HG03575 (cell line): ENCODE results near the gene LRRTM4.

Experiments
- ATAC-seq: cut with Tn5 transposase; IDR thresholded peaks from one replicate; pipeline ENCODE4 v1.9.1; 2021; ENCODE audit not compliant: unreplicated experiment, insufficient number of reproducible peaks, low FRiP score; ENCODE audit errors: extremely low read depth

The LRRTM4 gene

GRCh38 chr2:77021161-77021560, 501.0 kb downstream of the LRRTM4 start:
- no peak for ATAC-seq

- ATAC-seq: no peak
These were observed 504.0 kb downstream of the LRRTM4 start for GRCh38 chr2:77018219-77018618.

- ATAC-seq: no peak
These were observed 504.8 kb downstream of the LRRTM4 start for GRCh38 chr2:77017355-77017745.

- ATAC-seq: no peak
These were observed 505.5 kb downstream of the LRRTM4 start for GRCh38 chr2:77016443-77017354.

GRCh38 chr2:77013953-77014352, 508.2 kb downstream of the LRRTM4 start:
- no peak for ATAC-seq

GRCh38 chr2:77013457-77013856, 508.7 kb downstream of the LRRTM4 start:
- no peak for ATAC-seq

GRCh38 chr2:77009307-77009706, 512.9 kb downstream of the LRRTM4 start:
- ATAC-seq: no peak

- no peak for ATAC-seq
These were observed 513.3 kb downstream of the LRRTM4 start for GRCh38 chr2:77008853-77009252.

GRCh38 chr2:77007686-77008085, 514.5 kb downstream of the LRRTM4 start:
- ATAC-seq: no peak

GRCh38 chr2:77005522-77005921, 516.7 kb downstream of the LRRTM4 start:
- no peak for ATAC-seq

- ATAC-seq: no peak
These were observed 520.3 kb downstream of the LRRTM4 start for GRCh38 chr2:77001895-77002294.

- ATAC-seq: no peak
These were observed 523.5 kb downstream of the LRRTM4 start for GRCh38 chr2:76998704-76999103.

- ATAC-seq: no peak
These were observed 524.0 kb downstream of the LRRTM4 start for GRCh38 chr2:76998152-76998551.

GRCh38 chr2:76997296-76997695, 524.9 kb downstream of the LRRTM4 start:
- no peak for ATAC-seq

- no peak for ATAC-seq
These were observed 536.6 kb downstream of the LRRTM4 start for GRCh38 chr2:76985387-76986136.

GRCh38 chr2:76984359-76984758, 537.8 kb downstream of the LRRTM4 start:
- ATAC-seq: no peak

GRCh38 chr2:76980067-76980787, 541.9 kb downstream of the LRRTM4 start:
- ATAC-seq: no peak

GRCh38 chr2:76977846-76978727, 544.1 kb downstream of the LRRTM4 start:
- no peak for ATAC-seq

- ATAC-seq: no peak
These were observed 546.4 kb downstream of the LRRTM4 start for GRCh38 chr2:76975752-76976151.
